Measurements from ENCODE around the gene SLCO3A1. TPM values are rescaled to one million over a fixed set of nuclear protein-coding genes. Genes with fewer than 3 reads are reported as not detected.

SLCO3A1 gene
- total and polyA plus RNA-seq, 4 donors = 9.6 to 60.7 (median 34.4) TPM

- Histone ChIP-seq H3K27me3 (ENCODE audit: control insufficient read depth in 1 of 2, insufficient read depth in 2 of 2, low read length in 1 of 2) (no peaks in the 10 kb centered on the region), H3K9me3 (ENCODE audit: control insufficient read depth, low read length) (no peaks in the 10 kb centered on the region), H3K4me1 (ENCODE audit: control insufficient read depth in 1 of 2, insufficient read depth in 2 of 2, low read length in 2 of 2) (peaks cover 3 to 5% of the 10 kb centered on the region in 2 donors), H3K27ac (ENCODE audit: low read depth in 1 of 2, low read length in 2 of 2) (peak overlapping the region in 1 of 2 donors; percentile 46), H3K36me3 (ENCODE audit: control insufficient read depth in 1 of 2, insufficient read depth in 2 of 2, low read length in 1 of 2) (no peaks in the 10 kb centered on the region), H3K4me3 (ENCODE audit: low read length in 2 of 2) (no peak overlapping the region)
- ATAC-seq (ENCODE audit: low FRiP score) (no peak), DNase-seq (no peak)
- intact Hi-C loops (cut with DNase I) = no loop called here
- WGBS, 2 donors = 39 to 44% methylated on average over 7 of the region's 7 CpGs
Observed at GRCh38 chr15:91863621-91864255, 10.2 kb downstream of the SLCO3A1 start.

GRCh38 chr15:91864664-91865063 lies 11.2 kb downstream of the SLCO3A1 start:
- intact Hi-C loops (cut with DNase I) = loop anchor here (5.0 kb wide), 3 partner anchors 53 to 118 kb away; no protein-coding TSS in a partner anchor
- Histone ChIP-seq H3K4me1 (ENCODE audit: control insufficient read depth in 1 of 2, insufficient read depth in 2 of 2, low read length in 2 of 2) (peaks cover 3 to 5% of the 10 kb centered on the region in 2 donors), H3K27me3 (ENCODE audit: control insufficient read depth in 1 of 2, insufficient read depth in 2 of 2, low read length in 1 of 2) (no peaks in the 10 kb centered on the region), H3K4me3 (ENCODE audit: low read length in 2 of 2) (no peak overlapping the region), H3K9me3 (ENCODE audit: control insufficient read depth, low read length) (no peaks in the 10 kb centered on the region), H3K27ac (ENCODE audit: low read depth in 1 of 2, low read length in 2 of 2) (peak overlapping the region in 1 of 2 donors; percentile 79), H3K36me3 (ENCODE audit: control insufficient read depth in 1 of 2, insufficient read depth in 2 of 2, low read length in 1 of 2) (no peaks in the 10 kb centered on the region)
- DNase-seq = no peak
- 80 to 83% methylated on average over 9 of the region's 9 CpGs for WGBS, 2 donors
- no peak for ATAC-seq (ENCODE audit: low FRiP score)

- H3K4me3 ChIP-seq (ENCODE audit: low read length in 2 of 2) = no peak overlapping the region
- peaks cover 3 to 5% of the 10 kb centered on the region in 2 donors for H3K4me1 ChIP-seq (ENCODE audit: control insufficient read depth in 1 of 2, insufficient read depth in 2 of 2, low read length in 2 of 2)
- 61 to 62% methylated on average over 7 of the region's 7 CpGs for WGBS, 2 donors
- H3K9me3 ChIP-seq (ENCODE audit: control insufficient read depth, low read length) = no peaks in the 10 kb centered on the region
- H3K36me3 ChIP-seq (ENCODE audit: control insufficient read depth in 1 of 2, insufficient read depth in 2 of 2, low read length in 1 of 2) = no peaks in the 10 kb centered on the region
- peak overlapping the region; percentile 10 to 91 for H3K27ac ChIP-seq (ENCODE audit: low read depth in 1 of 2, low read length in 2 of 2)
- DNase-seq (no peak), ATAC-seq (ENCODE audit: low FRiP score) (no peak)
- intact Hi-C loops (cut with DNase I) = loop anchor here (5.0 kb wide), 3 partner anchors 52 to 117 kb away; no protein-coding TSS in a partner anchor
- H3K27me3 ChIP-seq (ENCODE audit: control insufficient read depth in 1 of 2, insufficient read depth in 2 of 2, low read length in 1 of 2) = no peaks in the 10 kb centered on the region
Observed at GRCh38 chr15:91865486-91865885, 12.0 kb downstream of the SLCO3A1 start.

- Histone ChIP-seq H3K36me3 (ENCODE audit: control insufficient read depth in 1 of 2, insufficient read depth in 2 of 2, low read length in 1 of 2) (no peaks in the 10 kb centered on the region), H3K27me3 (ENCODE audit: control insufficient read depth in 1 of 2, insufficient read depth in 2 of 2, low read length in 1 of 2) (no peaks in the 10 kb centered on the region), H3K9me3 (ENCODE audit: control insufficient read depth, low read length) (no peaks in the 10 kb centered on the region), H3K4me3 (ENCODE audit: low read length in 2 of 2) (no peak overlapping the region), H3K4me1 (ENCODE audit: control insufficient read depth in 1 of 2, insufficient read depth in 2 of 2, low read length in 2 of 2) (peaks cover 3 to 5% of the 10 kb centered on the region in 2 donors), H3K27ac (ENCODE audit: low read depth in 1 of 2, low read length in 2 of 2) (peak overlapping the region; percentile 10 to 95)
- intact Hi-C loops (cut with DNase I) = loop anchor here (5.0 kb wide), 3 partner anchors 51 to 116 kb away; no protein-coding TSS in a partner anchor
- WGBS, 2 donors = 46 to 50% methylated on average over 5 of the region's 5 CpGs
- DNase-seq = no peak
- ATAC-seq (ENCODE audit: low FRiP score) = no peak
Observed at GRCh38 chr15:91865950-91866349, 12.4 kb downstream of the SLCO3A1 start.

GRCh38 chr15:91866371-91866905 lies 12.9 kb downstream of the SLCO3A1 start:
- ATAC-seq (ENCODE audit: low FRiP score) = peak; percentile 61
- intact Hi-C loops (cut with DNase I) = loop anchor here (5.0 kb wide), 3 partner anchors 51 to 116 kb away; no protein-coding TSS in a partner anchor
- peak overlapping the region; percentile 10 to 95 for H3K27ac ChIP-seq (ENCODE audit: low read depth in 1 of 2, low read length in 2 of 2)
- no peak overlapping the region for H3K4me3 ChIP-seq (ENCODE audit: low read length in 2 of 2)
- DNase-seq = no peak
- 14 to 21% methylated on average over 6 of the region's 6 CpGs for WGBS, 2 donors
- no peaks in the 10 kb centered on the region for H3K27me3 ChIP-seq (ENCODE audit: control insufficient read depth in 1 of 2, insufficient read depth in 2 of 2, low read length in 1 of 2)
- H3K4me1 ChIP-seq (ENCODE audit: control insufficient read depth in 1 of 2, insufficient read depth in 2 of 2, low read length in 2 of 2) = peaks cover 3 to 5% of the 10 kb centered on the region in 2 donors
- no peaks in the 10 kb centered on the region for H3K9me3 ChIP-seq (ENCODE audit: control insufficient read depth, low read length)
- H3K36me3 ChIP-seq (ENCODE audit: control insufficient read depth in 1 of 2, insufficient read depth in 2 of 2, low read length in 1 of 2) = no peaks in the 10 kb centered on the region

GRCh38 chr15:91866971-91867372 lies 13.5 kb downstream of the SLCO3A1 start:
- no peaks in the 10 kb centered on the region for H3K9me3 ChIP-seq (ENCODE audit: control insufficient read depth, low read length)
- intact Hi-C loops (cut with DNase I) = loop anchor here (5.0 kb wide), 3 partner anchors 50 to 115 kb away; no protein-coding TSS in a partner anchor
- H3K36me3 ChIP-seq (ENCODE audit: control insufficient read depth in 1 of 2, insufficient read depth in 2 of 2, low read length in 1 of 2) = no peaks in the 10 kb centered on the region
- H3K27ac ChIP-seq (ENCODE audit: low read depth in 1 of 2, low read length in 2 of 2) = peak overlapping the region; percentile 10 to 78
- H3K27me3 ChIP-seq (ENCODE audit: control insufficient read depth in 1 of 2, insufficient read depth in 2 of 2, low read length in 1 of 2) = no peaks in the 10 kb centered on the region
- peaks cover 3 to 5% of the 10 kb centered on the region in 2 donors for H3K4me1 ChIP-seq (ENCODE audit: control insufficient read depth in 1 of 2, insufficient read depth in 2 of 2, low read length in 2 of 2)
- DNase-seq = peak; percentile 71 to 81
- H3K4me3 ChIP-seq (ENCODE audit: low read length in 2 of 2) = no peak overlapping the region
- peak; percentile 87 for ATAC-seq (ENCODE audit: low FRiP score)
- WGBS, 2 donors = 7 to 8% methylated on average over 8 of the region's 8 CpGs

- Histone ChIP-seq H3K36me3 (ENCODE audit: control insufficient read depth in 1 of 2, insufficient read depth in 2 of 2, low read length in 1 of 2) (no peaks in the 10 kb centered on the region), H3K4me1 (ENCODE audit: control insufficient read depth in 1 of 2, insufficient read depth in 2 of 2, low read length in 2 of 2) (peaks cover 3 to 5% of the 10 kb centered on the region in 2 donors), H3K27ac (ENCODE audit: low read depth in 1 of 2, low read length in 2 of 2) (peak overlapping the region in 1 of 2 donors; percentile 92), H3K4me3 (ENCODE audit: low read length in 2 of 2) (no peak overlapping the region), H3K27me3 (ENCODE audit: control insufficient read depth in 1 of 2, insufficient read depth in 2 of 2, low read length in 1 of 2) (no peaks in the 10 kb centered on the region), H3K9me3 (ENCODE audit: control insufficient read depth, low read length) (no peaks in the 10 kb centered on the region)
- ATAC-seq (ENCODE audit: low FRiP score) (peak; percentile 86), DNase-seq (peak; percentile 84 to 90)
- intact Hi-C loops (cut with DNase I) = loop anchor here (5.0 kb wide), 3 partner anchors 50 to 115 kb away; no protein-coding TSS in a partner anchor
- 8 to 14% methylated on average over 8 of the region's 8 CpGs for WGBS, 2 donors
Observed at GRCh38 chr15:91867581-91868026, 14.1 kb downstream of the SLCO3A1 start.

- Histone ChIP-seq H3K27me3 (ENCODE audit: control insufficient read depth in 1 of 2, insufficient read depth in 2 of 2, low read length in 1 of 2) (no peaks in the 10 kb centered on the region), H3K4me1 (ENCODE audit: control insufficient read depth in 1 of 2, insufficient read depth in 2 of 2, low read length in 2 of 2) (peaks cover 2% of the 10 kb centered on the region in 2 donors), H3K36me3 (ENCODE audit: control insufficient read depth in 1 of 2, insufficient read depth in 2 of 2, low read length in 1 of 2) (peaks cover 0 to 2% of the 10 kb centered on the region in 2 donors), H3K4me3 (ENCODE audit: low read length in 2 of 2) (no peak overlapping the region), H3K9me3 (ENCODE audit: control insufficient read depth, low read length) (no peaks in the 10 kb centered on the region), H3K27ac (ENCODE audit: low read depth in 1 of 2, low read length in 2 of 2) (no peak overlapping the region)
- WGBS, 2 donors = 87 to 93% methylated on average over 6 of the region's 6 CpGs
- no peak for ATAC-seq (ENCODE audit: low FRiP score)
- DNase-seq = no peak
- intact Hi-C loops (cut with DNase I) = no loop called here
Observed at GRCh38 chr15:91870876-91871537, 17.5 kb downstream of the SLCO3A1 start.

Measured in aorta (tissue), 5 donors.